K562 (cell line): ENCODE measurements around the gene FANCI. TPM values are rescaled to one million over a fixed set of nuclear protein-coding genes. Genes with fewer than 3 reads are reported as not detected.
"Not testable (repeated sequence)": the region's sequence is repeated elsewhere in the genome, so short reads cannot be mapped to it uniquely, and the experiment has no call there.

Source experiments
- ATAC-seq: fragments of 200-7000 bp; cut with Tn5 transposase; 3 replicates; pipeline ENCODE4 v1.9.1; 2020; ENCODE audit warnings: moderate library complexity
- BruUV-seq: library from RNA; stranded (reverse); fragments of 400-500 nt; replicated peaks from 2 replicates; lab custom pipeline; 2021; lab: Mats Ljungman, UMichigan
- CTCF ChIA-PET: fragments of 300-600 bp; formaldehyde crosslinking; extraction: SDS; loops from one replicate; lab custom pipeline; 2021; ENCODE audit warnings: low intra/inter-chr PET ratio; lab: Yijun Ruan, JAX
- POLR2A ChIA-PET: fragments of 300-600, 350-650 bp; sonication (Branson Sonifier 250); formaldehyde crosslinking; extraction: SDS; loops from one replicate; lab custom pipeline; 2021; ENCODE audit warnings: antibody characterized with exemption, inconsistent platforms; lab: Yijun Ruan, JAX
- DNase-seq, 4 experiments: peaks; one replicate each; pipeline versions ENCODE4 v3.0.0 to v3.0.0-alpha.2; 2011 to 2018; ENCODE audit warnings: low spot score in 3 of 4, mixed read lengths in 3 of 4; ENCODE audit errors: extremely low read depth in 1 of 4
- FAIRE-seq: peaks from 2 replicates; lab custom pipeline; 2011; peaks lifted over from hg19 to GRCh38; lab: Jason Lieb, UNC
- H2AFZ ChIP-seq: 2 replicates; pipeline ENCODE4 v1.6.0; 2011; ENCODE audit warnings: low read depth, low read length, control low read depth, inconsistent platforms
- H3K27ac ChIP-seq: fragments of 200-600 bp; 3 replicates; pipeline ENCODE4 v1.8.0; 2011; ENCODE audit warnings: low read depth, mild to moderate bottlenecking, control low read depth, inconsistent platforms, low read length, moderate library complexity, mixed read lengths; ENCODE audit errors: extremely low read depth
- H3K27me3 ChIP-seq, 2 experiments: fragments of 300-600 bp in 1 of 2; 2 replicates in 1 of 2; 3 replicates in 1 of 2; pipeline versions ENCODE4 v1.6.0 to v1.8.0; 2011; ENCODE audit warnings: inconsistent platforms in 2 of 2, low read length in 2 of 2, mild to moderate bottlenecking in 1 of 2, mixed read lengths in 1 of 2, moderate library complexity in 1 of 2; ENCODE audit not compliant: control insufficient read depth in 2 of 2, insufficient read depth in 2 of 2
- H3K36me3 ChIP-seq: fragments of 300-600 bp; 3 replicates; pipeline ENCODE4 v1.8.0; 2011; ENCODE audit warnings: mild to moderate bottlenecking, low read length, inconsistent platforms; ENCODE audit not compliant: control insufficient read depth, insufficient read depth
- H3K4me1 ChIP-seq, 2 experiments: fragments of 200-600 bp in 1 of 2; replicated peaks in 1 of 2; 2 replicates in 1 of 2; 3 replicates in 1 of 2; pipeline versions ENCODE4 v1.5.1 to v1.8.0; 2011; ENCODE audit warnings: inconsistent platforms in 2 of 2, low read length in 2 of 2, mild to moderate bottlenecking in 1 of 2, mixed read lengths in 1 of 2, moderate library complexity in 1 of 2; ENCODE audit not compliant: control insufficient read depth in 2 of 2, insufficient read depth in 2 of 2
- H3K4me2 ChIP-seq: 2 replicates; pipeline ENCODE4 v1.6.1; 2011; ENCODE audit warnings: low read length, control low read depth, inconsistent platforms, mixed read lengths; ENCODE audit not compliant: insufficient read depth
- H3K4me3 ChIP-seq: fragments of 200-600 bp; sonication (generic), shearing (Covaris generic); 2 replicates; pipeline ENCODE4 v1.5.1; 2016; ENCODE audit warnings: control low read depth, inconsistent platforms
- H3K79me2 ChIP-seq: fragments of 200-600 bp; 3 replicates; pipeline ENCODE4 v1.8.0; 2011; ENCODE audit warnings: low read length, inconsistent platforms; ENCODE audit not compliant: control insufficient read depth, insufficient read depth
- H3K9ac ChIP-seq, 2 experiments: 2 replicates each; pipeline versions ENCODE4 v1.6.0 to v1.6.1; 2011; ENCODE audit warnings: low read depth in 2 of 2, low read length in 2 of 2, control low read depth in 1 of 2, inconsistent platforms in 1 of 2, mild to moderate bottlenecking in 1 of 2, mixed read lengths in 1 of 2; ENCODE audit not compliant: insufficient read depth in 1 of 2
- H3K9me1 ChIP-seq: one replicate; pipeline ENCODE4 v1.6.0; 2011; ENCODE audit warnings: inconsistent platforms, mild to moderate bottlenecking, low read length, moderate library complexity; ENCODE audit not compliant: control insufficient read depth, insufficient read depth
- H3K9me3 ChIP-seq: replicated peaks from 2 replicates; pipeline ENCODE4 v1.5.1; 2011; ENCODE audit warnings: low read depth, low read length, inconsistent platforms; ENCODE audit not compliant: control insufficient read depth, insufficient read depth
- H4K20me1 ChIP-seq: replicated peaks from 2 replicates; pipeline ENCODE4 v1.6.1; 2011; ENCODE audit warnings: low read length, inconsistent platforms, mixed read lengths; ENCODE audit not compliant: control insufficient read depth, insufficient read depth
- CBFA2T3 ChIP-seq: fragments of 450-650 bp; IDR thresholded peaks from 2 replicates; pipeline ENCODE4 v1.6.1; 2017
- CBX5 ChIP-seq: IDR thresholded peaks from 2 replicates; pipeline ENCODE4 v1.6.1; 2014; ENCODE audit warnings: low read depth, borderline replicate concordance
- CEBPB ChIP-seq: fragments of 450-650 bp; IDR thresholded peaks from 2 replicates; pipeline ENCODE4 v1.6.1; 2016; ENCODE audit warnings: missing genetic modification characterization, missing compliant biosample characterization
- CREBBP ChIP-seq: IDR thresholded peaks from one replicate; pipeline ENCODE4 v1.6.1; 2012; ENCODE audit warnings: low read depth, mild to moderate bottlenecking, control low read depth, inconsistent platforms, low read length
- GTF2E2 ChIP-seq: fragments of 200-800 bp; sonication (Bioruptor generic); IDR thresholded peaks from 2 replicates; pipeline ENCODE4 v1.6.1; 2016; ENCODE audit warnings: missing genetic modification characterization, missing compliant biosample characterization
- MBD1 ChIP-seq: fragments of 250-450 bp; sonication (Bioruptor Pico); IDR thresholded peaks from 2 replicates; pipeline ENCODE4 v1.8.0; 2022; ENCODE audit warnings: inconsistent platforms
- WGBS: fragments of 100-300 bp; shearing (Covaris generic); methylation state at CpG from one replicate; pipeline ENCODE4 v1.1.6; 2016; ENCODE audit warnings: low coverage, mixed read lengths; ENCODE audit not compliant: insufficient coverage; ENCODE audit errors: missing lambda C conversion rate; 5-methylcytosine and 5-hydroxymethylcytosine counted together
- in situ Hi-C: fragments of 300-500 bp; cut with MboI; formaldehyde crosslinking; loops from 4 replicates; pipeline ENCODE4 v1.15.0; 2018; ENCODE audit warnings: inconsistent platforms, mixed read lengths
- intact Hi-C: fragments of 100-400 bp; cut with micrococcal nuclease; formaldehyde crosslinking; loops from 2 replicates; pipeline ENCODE4 v1.14.2; 2022
- polyA plus RNA-seq, 8 experiments: library from polyadenylated mRNA; depleted of rRNA in 4 of 8; stranded (reverse) in 5 of 8; unstranded in 3 of 8; fragments of >200 nt; fragmentation: Nextera tagmentation in 2 of 8; fragmentation: Illumina TruSeq in 1 of 8; extraction: Ambion mirVana in 2 of 8; extraction: Trizol in 1 of 8; gene quantifications; 2 replicates each; pipeline versions ENCODE4 v1.2.1 to v1.2.3, GENCODE V29; 2011 to 2014; ENCODE audit warnings: inconsistent platforms in 1 of 8, missing spikeins in 1 of 8
- total RNA-seq, 7 experiments: library from RNA; depleted of rRNA in 6 of 7; stranded (reverse); fragments of >200 nt in 6 of 7; fragmentation: Illumina TruSeq in 2 of 7; extraction: Trizol in 2 of 7; gene quantifications; 2 replicates each; pipeline versions ENCODE4 v1.2.1 to v1.2.3, GENCODE V29; 2011 to 2021; ENCODE audit warnings: low replicate concordance in 1 of 7
- TF ChIP-seq, protein P1 (sequence below): sonication (generic); formaldehyde crosslinking; IDR thresholded peaks from 2 replicates; pipeline ENCODE4 v1.8.0; 2022; ENCODE audit warnings: mild to moderate bottlenecking, missing genetic modification reagents

Gene FANCI
- total and polyA plus RNA-seq, 9 of the 15 experiments (the other 6 are each of a cell fraction or from before 2014, with no cell fraction given) = 72.1 to 165 (median 131) TPM

DNA sequence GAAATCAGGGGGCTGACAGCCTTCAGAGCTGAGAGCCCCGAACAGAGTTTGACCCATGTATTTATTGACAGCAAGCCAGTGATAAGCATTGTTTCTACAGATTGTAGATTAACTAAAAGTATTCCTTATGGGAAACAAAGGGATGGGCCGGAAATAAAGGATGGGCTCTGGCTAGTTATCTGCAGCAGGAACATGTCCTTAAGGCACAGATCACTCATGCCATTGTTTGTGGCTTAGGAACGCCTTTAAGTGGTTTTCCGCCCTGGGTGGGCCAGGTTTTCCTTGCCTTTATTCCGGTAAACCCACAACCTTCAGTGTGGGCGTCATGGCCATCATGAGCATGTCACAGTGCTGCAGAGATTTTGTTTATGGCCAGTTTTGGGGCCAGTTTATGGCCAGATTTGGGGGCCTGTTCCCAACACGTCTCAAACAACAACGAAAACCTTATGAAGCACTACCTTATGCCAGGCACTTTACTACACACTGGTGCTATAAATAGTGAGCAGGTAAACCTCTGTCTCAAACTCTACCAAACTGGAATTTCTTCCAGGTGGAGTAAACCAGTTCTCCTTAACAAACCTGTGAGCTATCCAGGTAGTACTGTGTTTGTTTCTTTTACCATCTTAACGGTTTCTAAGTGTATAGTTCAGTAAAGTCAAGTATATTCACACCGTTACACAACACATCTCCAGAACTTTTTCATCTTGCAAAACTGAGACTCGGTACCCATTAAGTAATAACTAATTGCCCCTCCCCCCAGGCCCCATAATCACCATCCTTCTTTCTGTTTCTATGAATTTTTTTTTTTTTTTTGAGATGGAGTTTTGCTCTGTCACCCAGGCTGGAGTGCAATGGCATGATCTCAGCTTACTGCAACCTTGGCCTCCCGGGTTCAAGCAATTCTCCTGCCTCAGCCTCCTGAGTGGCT, 3.6 kb upstream of the FANCI start:
- intact Hi-C loops = not testable (repeated sequence)

DNA sequence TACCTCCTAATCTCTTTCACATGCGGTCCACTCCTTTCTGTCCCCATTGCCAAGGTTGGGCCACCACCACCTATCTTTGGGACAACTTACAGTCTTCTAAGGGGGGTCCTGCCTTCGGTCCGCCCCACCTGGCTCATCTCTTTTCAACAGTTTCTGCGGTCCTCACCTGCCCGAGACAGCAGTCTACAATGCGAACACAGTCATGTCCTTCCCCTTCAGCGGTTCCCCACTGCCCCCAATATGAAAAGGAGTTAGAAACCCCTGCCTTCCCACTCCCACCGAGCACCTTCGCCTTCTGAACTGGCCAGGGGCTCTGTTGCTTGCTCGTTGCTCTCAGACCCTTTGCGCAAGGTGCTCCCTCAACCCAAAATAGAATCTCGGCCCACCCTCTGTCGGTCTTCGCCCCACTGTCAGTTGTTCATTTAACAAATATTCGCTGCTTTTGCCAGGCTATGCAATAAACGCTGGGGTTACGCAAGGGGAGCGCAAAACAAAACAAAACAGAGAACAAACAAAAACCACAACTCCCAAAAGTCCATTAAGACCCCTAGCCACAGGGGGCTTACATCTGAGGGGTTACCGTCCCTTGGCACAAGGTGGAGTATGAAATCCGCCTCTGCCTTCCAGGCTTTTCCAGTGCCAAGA, 611 bp upstream of the FANCI start:
- no peaks in the 10 kb centered on the region; the same call in 1 of the 2 replicates for H3K9me3 ChIP-seq
- no peak for DNase-seq
- peaks cover 14 to 15% of the 10 kb centered on the region in 2 experiments; a peak in 4 of 5 replicates for H3K4me1 ChIP-seq
- H3K27ac ChIP-seq = peak overlapping the region; percentile 26; the same call in 2 of the 3 replicates
- in situ Hi-C loops (no loop called here), intact Hi-C loops (loop anchor here (1.0 kb wide), 1 partner anchor 36 kb away; no protein-coding TSS in a partner anchor)
- ATAC-seq = no peak
- CTCF ChIA-PET = no interaction called here
- peak overlapping the region; percentile 56 for H3K4me3 ChIP-seq
- H2AFZ ChIP-seq = peak overlapping the region; percentile 97
- WGBS = 83% methylated on average over 20 of the region's 20 CpGs
- H3K36me3 ChIP-seq = peaks cover 25% of the 10 kb centered on the region
- POLR2A ChIA-PET = interaction anchor here (0.9 to 1.4 kb wide), 4 partner anchors 10 to 79 kb away, joined by 3 to 12 read pairs (median 5); no protein-coding TSS in a partner anchor
- no peak for FAIRE-seq
- H3K79me2 ChIP-seq = peaks cover 42% of the 10 kb centered on the region
- 0 out of 2 replicates have a peak, but pooled peaks cover 10% of the 10 kb centered on the region for H4K20me1 ChIP-seq
- no peaks in the 10 kb centered on the region for H3K27me3 ChIP-seq
- TSS peak; percentile 91 for BruUV-seq
- H3K4me2 ChIP-seq = peak overlapping the region; percentile 88
- H3K9ac ChIP-seq = peak overlapping the region; percentile 85 to 98
- H3K9me1 ChIP-seq = peaks cover 4% of the 10 kb centered on the region
- TF ChIP-seq CREBBP (no peak), GTF2E2 (tag) (peak; percentile 13; the same call in 1 of the 2 replicates), CBFA2T3 (no peak), MBD1 (peak; percentile 56; the same call in 1 of the 2 replicates), CEBPB (tag) (peak; percentile 87)
- TF ChIP-seq, protein P1, sequence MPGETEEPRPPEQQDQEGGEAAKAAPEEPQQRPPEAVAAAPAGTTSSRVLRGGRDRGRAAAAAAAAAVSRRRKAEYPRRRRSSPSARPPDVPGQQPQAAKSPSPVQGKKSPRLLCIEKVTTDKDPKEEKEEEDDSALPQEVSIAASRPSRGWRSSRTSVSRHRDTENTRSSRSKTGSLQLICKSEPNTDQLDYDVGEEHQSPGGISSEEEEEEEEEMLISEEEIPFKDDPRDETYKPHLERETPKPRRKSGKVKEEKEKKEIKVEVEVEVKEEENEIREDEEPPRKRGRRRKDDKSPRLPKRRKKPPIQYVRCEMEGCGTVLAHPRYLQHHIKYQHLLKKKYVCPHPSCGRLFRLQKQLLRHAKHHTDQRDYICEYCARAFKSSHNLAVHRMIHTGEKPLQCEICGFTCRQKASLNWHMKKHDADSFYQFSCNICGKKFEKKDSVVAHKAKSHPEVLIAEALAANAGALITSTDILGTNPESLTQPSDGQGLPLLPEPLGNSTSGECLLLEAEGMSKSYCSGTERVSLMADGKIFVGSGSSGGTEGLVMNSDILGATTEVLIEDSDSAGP (CRISPR knock-in tag) = 0 out of 2 replicates have a peak, but pooled peaks have one; percentile 13

More for the DNA sequence above, 3.6 kb upstream of the FANCI start:
- ATAC-seq, H3K9me1 ChIP-seq, H4K20me1 ChIP-seq, H3K36me3 ChIP-seq, H3K4me3 ChIP-seq, H3K4me2 ChIP-seq, DNase-seq, CTCF ChIA-PET: not testable (repeated sequence)
- peaks cover 13% of the 10 kb centered on the region for H3K79me2 ChIP-seq
- TF ChIP-seq CBX5 = 0 out of 2 replicates have a peak, but pooled peaks have one; percentile 42
- TF ChIP-seq, all 486 proteins: peak for 1; not testable (repeated sequence) for 485
- H3K9ac ChIP-seq, H3K27ac ChIP-seq, H2AFZ ChIP-seq, H3K27me3 ChIP-seq, FAIRE-seq, in situ Hi-C loops, BruUV-seq, H3K9me3 ChIP-seq: not testable (repeated sequence)
- WGBS = 22% methylated on average over 12 of the region's 12 CpGs
- peaks cover 5 to 11% of the 10 kb centered on the region in 2 experiments; a peak in 3 of 5 replicates for H3K4me1 ChIP-seq
- POLR2A ChIA-PET = interaction anchor here (0.8 to 0.9 kb wide), 2 partner anchors 17 to 581 kb away, joined by 3 read pairs; no protein-coding TSS in a partner anchor
